H1 (cell line): Measurements from ENCODE around the gene LRRC27. TPM values are rescaled to one million over a fixed set of nuclear protein-coding genes. Genes with fewer than 3 reads are reported as not detected.

Source experiments
- CTCF ChIA-PET: fragments of 300-600 bp; sonication (Branson Sonifier 250); formaldehyde crosslinking; loops from one replicate; lab custom pipeline; 2021; ENCODE audit not compliant: partially characterized antibody; lab: Charles Lee
- POLR2A ChIA-PET: fragments of 300-600 bp; sonication (Branson Sonifier 250); formaldehyde crosslinking; loops from one replicate; lab custom pipeline; 2021; ENCODE audit warnings: inconsistent platforms; ENCODE audit not compliant: partially characterized antibody; lab: Charles Lee
- DNase-seq, 2 experiments: peaks; one replicate each; pipeline versions ENCODE4 v3.0.0 to v3.0.0-alpha.2; 2010 to 2022; ENCODE audit warnings: low spot score in 2 of 2, low read depth in 1 of 2, mixed read lengths in 1 of 2
- FAIRE-seq: peaks from 2 replicates; lab custom pipeline; 2011; peaks lifted over from hg19 to GRCh38; lab: Jason Lieb, UNC
- H2AFZ ChIP-seq: 2 replicates; pipeline ENCODE4 v1.8.1; 2012; ENCODE audit warnings: low read length, inconsistent platforms
- H2AK5ac ChIP-seq: 2 replicates; pipeline ENCODE4 v1.6.1; 2013; ENCODE audit warnings: low read depth, low read length
- H2BK120ac ChIP-seq: replicated peaks from 2 replicates; pipeline ENCODE3; 2013; ENCODE audit warnings: low read depth, low read length, inconsistent platforms
- H2BK12ac ChIP-seq: 2 replicates; pipeline ENCODE4 v1.6.1; 2013; ENCODE audit warnings: low read depth, low read length
- H2BK15ac ChIP-seq: 2 replicates; pipeline ENCODE4 v1.6.1; 2013; ENCODE audit warnings: low read length
- H2BK20ac ChIP-seq: 2 replicates; pipeline ENCODE4 v1.6.1; 2013; ENCODE audit warnings: low read length
- H2BK5ac ChIP-seq: 2 replicates; pipeline ENCODE4 v1.6.1; 2013; ENCODE audit warnings: low read depth, low read length
- H3K14ac ChIP-seq: 2 replicates; pipeline ENCODE4 v1.6.1; 2013; ENCODE audit warnings: inconsistent platforms; ENCODE audit not compliant: insufficient read length
- H3K18ac ChIP-seq: 2 replicates; pipeline ENCODE4 v1.6.1; 2013; ENCODE audit warnings: low read length; ENCODE audit errors: extremely low read depth
- H3K23ac ChIP-seq: 2 replicates; pipeline ENCODE4 v1.6.1; 2013; ENCODE audit warnings: inconsistent platforms; ENCODE audit not compliant: insufficient read length
- H3K23me2 ChIP-seq: 2 replicates; pipeline ENCODE4 v1.6.1; 2013; ENCODE audit warnings: low read depth, low read length
- H3K27ac ChIP-seq: 2 replicates; pipeline ENCODE4 v1.6.1; 2011; ENCODE audit warnings: low read depth, low read length, inconsistent platforms
- H3K27me3 ChIP-seq, 4 experiments: replicated peaks in 1 of 4; 1 replicate in 1 of 4; 2 replicates in 3 of 4; pipeline versions ENCODE4 v1.6.1 to v1.8.1; 2011 to 2013; ENCODE audit warnings: low read length in 3 of 4, mild to moderate bottlenecking in 3 of 4, inconsistent platforms in 2 of 4, mixed read lengths in 2 of 4, moderate library complexity in 1 of 4; ENCODE audit not compliant: control insufficient read depth in 3 of 4, insufficient read depth in 3 of 4; ENCODE audit errors: extremely low read depth in 1 of 4
- H3K36me3 ChIP-seq, 4 experiments: 2 replicates each; pipeline versions ENCODE4 v1.6.1 to v1.8.1; 2011 to 2013; ENCODE audit warnings: mild to moderate bottlenecking in 4 of 4, low read length in 3 of 4, moderate library complexity in 2 of 4, control low read depth in 1 of 4, inconsistent platforms in 1 of 4; ENCODE audit not compliant: insufficient read depth in 4 of 4, control insufficient read depth in 2 of 4
- H3K4ac ChIP-seq: replicated peaks from 2 replicates; pipeline ENCODE3; 2013; ENCODE audit warnings: low read length, low read depth, mixed read lengths, inconsistent platforms; ENCODE audit not compliant: insufficient read length
- H3K4me1 ChIP-seq, 4 experiments: replicated peaks in 1 of 4; 1 replicate in 1 of 4; 2 replicates in 3 of 4; pipeline versions ENCODE4 v1.6.1 to v1.8.1; 2011 to 2013; ENCODE audit warnings: low read length in 3 of 4, inconsistent platforms in 2 of 4, mixed read lengths in 1 of 4; ENCODE audit not compliant: insufficient read depth in 4 of 4, control insufficient read depth in 3 of 4
- H3K4me2 ChIP-seq, 2 experiments: 2 replicates each; pipeline versions ENCODE4 v1.6.1 to v1.8.1; 2011 to 2013; ENCODE audit warnings: low read depth in 2 of 2, low read length in 2 of 2, control low read depth in 1 of 2, inconsistent platforms in 1 of 2, mild to moderate bottlenecking in 1 of 2; ENCODE audit not compliant: insufficient read depth in 1 of 2
- H3K4me3 ChIP-seq, 4 experiments: fragments of 200-600, 300-600 bp in 1 of 4; sonication (generic), shearing (Covaris generic), sonication (Bioruptor Twin) in 1 of 4; 2 replicates each; pipeline versions ENCODE4 v1.5.1 to v1.8.1; 2011 to 2016; ENCODE audit warnings: low read length in 4 of 4, low read depth in 3 of 4, control low read depth in 2 of 4, inconsistent platforms in 2 of 4, mild to moderate bottlenecking in 2 of 4, mixed read lengths in 1 of 4, moderate library complexity in 1 of 4; ENCODE audit not compliant: insufficient read depth in 2 of 4; ENCODE audit errors: extremely low read depth in 1 of 4
- H3K56ac ChIP-seq: replicated peaks from 2 replicates; pipeline ENCODE3; 2013; ENCODE audit warnings: low read depth, mild to moderate bottlenecking, mixed read lengths, low read length, inconsistent platforms; ENCODE audit not compliant: insufficient read length
- H3K79me1 ChIP-seq: 2 replicates; pipeline ENCODE4 v1.6.1; 2013; ENCODE audit warnings: low read depth, low read length, control low read depth
- H3K79me2 ChIP-seq, 2 experiments: 2 replicates each; pipeline versions ENCODE4 v1.6.1 to v1.8.1; 2012 to 2013; ENCODE audit warnings: low read length in 2 of 2, mild to moderate bottlenecking in 2 of 2, inconsistent platforms in 1 of 2; ENCODE audit not compliant: insufficient read depth in 2 of 2, control insufficient read depth in 1 of 2
- H3K9ac ChIP-seq, 4 experiments: replicated peaks in 1 of 4; 1 replicate in 1 of 4; 2 replicates in 3 of 4; pipeline versions ENCODE4 v1.6.1 to v1.8.1; 2011 to 2013; ENCODE audit warnings: low read depth in 3 of 4, low read length in 3 of 4, control low read depth in 2 of 4, mild to moderate bottlenecking in 2 of 4, moderate library complexity in 2 of 4, inconsistent platforms in 1 of 4; ENCODE audit errors: extremely low read depth in 1 of 4
- H3K9me3 ChIP-seq, 2 experiments: 2 replicates each; pipeline versions ENCODE4 v1.6.1 to v1.8.1; 2012 to 2013; ENCODE audit warnings: mild to moderate bottlenecking in 2 of 2, moderate library complexity in 2 of 2, control low read depth in 1 of 2, inconsistent platforms in 1 of 2, low read depth in 1 of 2, low read length in 1 of 2, mixed read lengths in 1 of 2; ENCODE audit not compliant: insufficient read depth in 2 of 2
- H4K20me1 ChIP-seq, 2 experiments: replicated peaks in 1 of 2; 2 replicates each; pipeline versions ENCODE3 to v1.8.1; 2011 to 2013; ENCODE audit warnings: inconsistent platforms in 2 of 2, low read length in 2 of 2, mild to moderate bottlenecking in 1 of 2; ENCODE audit not compliant: insufficient read depth in 2 of 2, control insufficient read depth in 1 of 2
- H4K5ac ChIP-seq: 2 replicates; pipeline ENCODE4 v1.6.1; 2013; ENCODE audit warnings: low read length, low read depth, mixed read lengths, inconsistent platforms; ENCODE audit not compliant: insufficient read length
- H4K8ac ChIP-seq: 2 replicates; pipeline ENCODE4 v1.8.0; 2013; ENCODE audit warnings: mild to moderate bottlenecking, moderate library complexity, low read length, inconsistent platforms; ENCODE audit not compliant: insufficient read depth; ENCODE audit errors: extremely low read depth
- H4K91ac ChIP-seq: replicated peaks from 2 replicates; pipeline ENCODE3; 2013; ENCODE audit warnings: low read length, mixed read lengths, inconsistent platforms; ENCODE audit not compliant: insufficient read length
- BRCA1 ChIP-seq: IDR thresholded peaks from 2 replicates; pipeline ENCODE4 v1.6.1; 2012; ENCODE audit warnings: low read depth, low read length, improper control_type of control experiment
- CEBPB ChIP-seq: IDR thresholded peaks from 2 replicates; pipeline ENCODE4 v1.6.1; 2012; ENCODE audit warnings: low read depth, low read length
- RAD21 ChIP-seq, 2 experiments: IDR thresholded peaks in 1 of 2; conservative IDR thresholded peaks in 1 of 2; 2 replicates each; pipeline ENCODE4 v1.6.1; 2011; ENCODE audit warnings: low read depth in 2 of 2, low read length in 2 of 2, improper control_type of control experiment in 1 of 2, inconsistent platforms in 1 of 2, mild to moderate bottlenecking in 1 of 2, moderate library complexity in 1 of 2
- TAF1 ChIP-seq: IDR thresholded peaks from 2 replicates; pipeline ENCODE4 v1.6.1; 2011; ENCODE audit warnings: mild to moderate bottlenecking, low read depth, low read length
- TEAD4 ChIP-seq: IDR thresholded peaks from 2 replicates; pipeline ENCODE4 v1.6.1; 2012; ENCODE audit warnings: low read depth, low read length, inconsistent platforms, mixed read lengths
- whole genome bisulfite sequencing, 2 experiments: shearing (Covaris generic) in 1 of 2; methylation state at CpG; one replicate each; pipeline versions ENCODE4 v1.1.6 to v1.1.7; 2013 to 2015; ENCODE audit warnings: low lambda C conversion rate in 2 of 2, mixed read lengths in 2 of 2, inconsistent platforms in 1 of 2, low coverage in 1 of 2, missing lambda C conversion rate in 1 of 2; ENCODE audit not compliant: insufficient replicate concordance in 2 of 2, insufficient coverage in 1 of 2, insufficient read length in 1 of 2; ENCODE audit errors: extremely low coverage in 1 of 2, missing lambda C conversion rate in 1 of 2; 5-methylcytosine and 5-hydroxymethylcytosine counted together
- polyA plus RNA-seq, 7 experiments: library from polyadenylated mRNA; depleted of rRNA in 3 of 7; stranded (reverse) in 5 of 7; unstranded in 2 of 7; fragments of >200 nt in 5 of 7; fragments of 200-250 nt in 2 of 7; gene quantifications; 1 replicate in 5 of 7; 2 replicates in 1 of 7; 4 replicates in 1 of 7; pipeline versions ENCODE4 v1.2.1 to v1.2.3, GENCODE V29; 2011 to 2013; ENCODE audit warnings: missing spikeins in 2 of 7, mixed read lengths in 2 of 7
- total RNA-seq: library from RNA; stranded (reverse); fragmentation: NEBNext Ultra II Directional; extraction: Animal tissue kit (Norgen Biotek cat#: 25700); gene quantifications from 2 replicates; pipeline ENCODE4 v1.2.1, GENCODE V29; 2021

Gene LRRC27
- total and polyA plus RNA-seq, 2 of the 8 experiments (the other 6 are each of a cell fraction or from before 2014, with no cell fraction given) = 1.2 to 3.8 TPM

GRCh38 chr10:132298038-132298881, 33.7 kb upstream of the LRRC27 start:
- H3K27ac ChIP-seq = no peak overlapping the region
- H3K18ac ChIP-seq = no peak overlapping the region
- no peaks in the 10 kb centered on the region for H3K79me1 ChIP-seq
- no peaks in the 10 kb centered on the region for H3K27me3 ChIP-seq
- peaks cover 8 to 10% of the 10 kb centered on the region in 2 experiments for H4K20me1 ChIP-seq
- no peaks in the 10 kb centered on the region for H3K79me2 ChIP-seq
- H3K4ac ChIP-seq = no peak overlapping the region
- no peak overlapping the region for H2AK5ac ChIP-seq
- H2AFZ ChIP-seq = no peak overlapping the region
- H2BK15ac ChIP-seq = no peak overlapping the region
- no peak overlapping the region for H2BK5ac ChIP-seq
- no peaks in the 10 kb centered on the region for H3K36me3 ChIP-seq
- 0 out of 2 replicates have a peak overlapping the region, but pooled peaks have one; percentile 38 for H4K8ac ChIP-seq
- no peak overlapping the region for H4K5ac ChIP-seq
- CTCF ChIA-PET = interaction anchor here (0.8 to 2.1 kb wide), 22 partner anchors 8 to 107 kb away, joined by 3 to 10 read pairs (median 3); no protein-coding TSS in a partner anchor
- H2BK120ac ChIP-seq = no peak overlapping the region
- no peak for FAIRE-seq
- no peak overlapping the region for H3K23ac ChIP-seq
- no peak overlapping the region for H3K56ac ChIP-seq
- peaks cover 0 to 12% (median 7%) of the 10 kb centered on the region in 4 experiments; a peak in 6 of 7 replicates for H3K4me1 ChIP-seq
- H3K4me2 ChIP-seq = no peak overlapping the region
- H3K23me2 ChIP-seq = no peaks in the 10 kb centered on the region
- WGBS, 2 experiments = 82% methylated on average over 19 of the region's 28 CpGs; no CpG with 5 or more reads in 1 of the 2 experiments
- H3K9ac ChIP-seq = no peak overlapping the region
- 0 out of 2 replicates have a peak overlapping the region, but pooled peaks have one; percentile 39 for H2BK12ac ChIP-seq
- POLR2A ChIA-PET = interaction anchor here (1.0 kb wide), 1 partner anchor 8 kb away, joined by 3 read pairs; no protein-coding TSS in a partner anchor
- H3K9me3 ChIP-seq = no peaks in the 10 kb centered on the region
- no peak overlapping the region for H3K14ac ChIP-seq
- no peak overlapping the region for H3K4me3 ChIP-seq
- no peak for TF ChIP-seq TEAD4
- TF ChIP-seq CEBPB = no peak
- TF ChIP-seq BRCA1 = no peak
- no peak for TF ChIP-seq RAD21 (IDR thresholded peaks at IDR 0.05 in 1 of 2, conservative IDR thresholded peaks at IDR 0.05 in 1 of 2; ENCODE audit: low read depth in 2 of 2, low read length in 2 of 2)
- no peak for TF ChIP-seq TAF1
- no peak overlapping the region for H4K91ac ChIP-seq
- no peak for DNase-seq
- H2BK20ac ChIP-seq = no peak overlapping the region
